Ascending aorta (tissue), 2 donors: ENCODE measurements around the gene OR14J1. TPM values are rescaled to one million over a fixed set of nuclear protein-coding genes. Genes with fewer than 3 reads are reported as not detected.
"Not testable (repeated sequence)": the region's sequence is repeated elsewhere in the genome, so short reads cannot be mapped to it uniquely, and the experiment has no call there.

Experiments
- DNase-seq, 2 donors: peaks; one replicate each; pipeline ENCODE4 v3.0.0-alpha.2; 2019; ENCODE audit warnings: low spot score in 2 of 2
- H3K27ac ChIP-seq, 2 donors: fragments of 200-600 bp; sonication (generic); one replicate each; pipeline ENCODE4 v1.5.1; 2016 to 2017; ENCODE audit warnings: mild to moderate bottlenecking in 1 of 2
- H3K27me3 ChIP-seq: fragments of 200-600 bp; sonication (generic); one replicate; pipeline ENCODE4 v1.5.1; 2017
- H3K36me3 ChIP-seq, 2 donors: fragments of 200-600 bp; sonication (generic); one replicate each; pipeline ENCODE4 v1.5.1; 2016
- H3K4me1 ChIP-seq, 2 donors: fragments of 200-600 bp; sonication (generic); one replicate each; pipeline ENCODE4 v1.5.1; 2016 to 2017; ENCODE audit warnings: mild to moderate bottlenecking in 1 of 2
- H3K4me3 ChIP-seq, 2 donors: fragments of 200-600 bp; sonication (generic); one replicate each; pipeline ENCODE4 v1.5.1; 2016 to 2017; ENCODE audit warnings: mild to moderate bottlenecking in 1 of 2
- H3K9me3 ChIP-seq, 2 donors: fragments of 200-600 bp; sonication (generic); one replicate each; pipeline ENCODE4 v1.5.1; 2016
- CTCF ChIP-seq, 3 experiments: fragments of 200-600 bp in 2 of 3; fragments of 450-650 bp in 1 of 3; sonication (generic) in 2 of 3; IDR thresholded peaks; one replicate each; pipeline ENCODE4 v1.5.1; 2016 to 2019; ENCODE audit warnings: antibody characterized with exemption in 3 of 3, mild to moderate bottlenecking in 1 of 3, moderate library complexity in 1 of 3
- intact Hi-C: fragments of 100-400 bp; cut with DNase I; formaldehyde crosslinking; loops from one replicate; pipeline ENCODE4 v1.15.1; 2023
- total RNA-seq: library from RNA; depleted of rRNA; stranded (reverse); fragments of >200 nt; gene quantifications from one replicate; pipeline ENCODE4 v1.1.0, GENCODE V29; 2016

OR14J1 gene
- total RNA-seq, 1 donor from 2014 or later, result not detected

- H3K4me1 ChIP-seq, result no peaks in the 10 kb centered on the region
- intact Hi-C loops, result no loop called here
- no peaks in the 10 kb centered on the region for H3K9me3 ChIP-seq
- no peaks in the 10 kb centered on the region for H3K36me3 ChIP-seq
- no peak overlapping the region for H3K4me3 ChIP-seq
- no peak for DNase-seq
- TF ChIP-seq CTCF (IDR thresholded peaks at IDR 0.05), result no peak
- no peak overlapping the region for H3K27ac ChIP-seq
- no peaks in the 10 kb centered on the region for H3K27me3 ChIP-seq
These were observed 34.8 kb downstream of the OR14J1 start for GRCh38 chr6:29336269-29336668.

- no peak for DNase-seq
- no peak overlapping the region for H3K4me3 ChIP-seq
- intact Hi-C loops, result no loop called here
- no peaks in the 10 kb centered on the region for H3K4me1 ChIP-seq
- H3K27ac ChIP-seq, result no peak overlapping the region
- no peaks in the 10 kb centered on the region for H3K36me3 ChIP-seq
- TF ChIP-seq CTCF (IDR thresholded peaks at IDR 0.05), result no peak
- no peaks in the 10 kb centered on the region for H3K9me3 ChIP-seq
- no peaks in the 10 kb centered on the region for H3K27me3 ChIP-seq
These were observed 43.9 kb downstream of the OR14J1 start for GRCh38 chr6:29345380-29345779.

- H3K36me3 ChIP-seq, H3K27ac ChIP-seq, intact Hi-C loops, H3K27me3 ChIP-seq, H3K4me1 ChIP-seq, H3K9me3 ChIP-seq, DNase-seq, H3K4me3 ChIP-seq: not testable (repeated sequence)
These were observed 47.8 kb downstream of the OR14J1 start for GRCh38 chr6:29349348-29349747.

- intact Hi-C loops, result no loop called here
- Histone ChIP-seq H3K36me3 (no peaks in the 10 kb centered on the region), H3K9me3 (peaks cover 0 to 5% of the 10 kb centered on the region in 2 donors), H3K4me1 (no peaks in the 10 kb centered on the region), H3K27me3 (no peaks in the 10 kb centered on the region), H3K4me3 (no peak overlapping the region), H3K27ac (no peak overlapping the region)
- no peak for TF ChIP-seq CTCF (IDR thresholded peaks at IDR 0.05)
- no peak for DNase-seq
These were observed 53.5 kb downstream of the OR14J1 start for GRCh38 chr6:29354980-29355379.

GRCh38 chr6:29355603-29356002 is 54.1 kb downstream of the OR14J1 start:
- Histone ChIP-seq H3K4me1 (no peaks in the 10 kb centered on the region), H3K27ac (no peak overlapping the region), H3K36me3 (no peaks in the 10 kb centered on the region), H3K27me3 (no peaks in the 10 kb centered on the region), H3K4me3 (no peak overlapping the region), H3K9me3 (peaks cover 0 to 2% of the 10 kb centered on the region in 2 donors)
- DNase-seq, result no peak
- no peak for TF ChIP-seq CTCF (IDR thresholded peaks at IDR 0.05)
- intact Hi-C loops, result no loop called here

Other genes starting within 250 kb of the OR14J1 start
- gene OR2B3, start 214.4 kb upstream of the OR14J1 start, total RNA-seq, result not detected
- not detected for gene OR2J1, start 202.2 kb upstream of the OR14J1 start, total RNA-seq
- gene OR2J3, start 193.6 kb upstream of the OR14J1 start, total RNA-seq, result not detected
- not detected for gene OR2J2, start 130.8 kb upstream of the OR14J1 start, total RNA-seq
- gene OR5V1, start 67.2 kb downstream of the OR14J1 start, total RNA-seq, result not detected
- gene OR12D3, start 73.6 kb downstream of the OR14J1 start, total RNA-seq, result not detected
- not detected for gene OR12D2, start 93.9 kb downstream of the OR14J1 start, total RNA-seq
- gene OR12D1, start 113.2 kb downstream of the OR14J1 start, total RNA-seq, result not detected
- gene OR10C1, start 137.6 kb downstream of the OR14J1 start, total RNA-seq, result not detected
- not detected for gene OR11A1, start 155.4 kb downstream of the OR14J1 start, total RNA-seq
- not detected for gene OR2H1, start 155.5 kb downstream of the OR14J1 start, total RNA-seq
- gene MAS1L, start 186.3 kb downstream of the OR14J1 start, total RNA-seq, result not detected